HG03175 (cell line): ENCODE results near the gene ADSS2.

Source experiments
- ATAC-seq: cut with Tn5 transposase; IDR thresholded peaks from one replicate; pipeline ENCODE4 v1.9.1; 2021; ENCODE audit warnings: mild to moderate bottlenecking, moderate library complexity; ENCODE audit not compliant: unreplicated experiment

Gene ADSS2

DNA sequence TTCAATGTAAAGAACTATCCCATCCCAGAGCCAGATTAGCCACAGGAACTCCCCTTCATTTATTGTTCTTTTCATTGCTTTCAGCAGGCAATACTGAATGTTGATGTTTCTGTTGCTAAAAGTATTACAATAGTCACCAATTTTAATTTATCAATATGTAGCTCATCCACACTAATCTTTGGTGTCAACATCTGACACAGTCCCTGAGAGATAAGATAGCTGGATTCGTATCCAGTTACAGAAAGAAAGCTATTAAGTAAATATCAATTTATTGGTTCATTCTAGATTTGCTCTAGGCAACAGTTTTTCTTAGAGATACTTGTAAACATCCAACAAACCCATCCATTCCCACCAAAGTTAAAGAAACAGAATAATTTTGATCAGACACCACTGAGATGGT is 4.7 kb downstream of the ADSS2 start:
- no peak for ATAC-seq

DNA sequence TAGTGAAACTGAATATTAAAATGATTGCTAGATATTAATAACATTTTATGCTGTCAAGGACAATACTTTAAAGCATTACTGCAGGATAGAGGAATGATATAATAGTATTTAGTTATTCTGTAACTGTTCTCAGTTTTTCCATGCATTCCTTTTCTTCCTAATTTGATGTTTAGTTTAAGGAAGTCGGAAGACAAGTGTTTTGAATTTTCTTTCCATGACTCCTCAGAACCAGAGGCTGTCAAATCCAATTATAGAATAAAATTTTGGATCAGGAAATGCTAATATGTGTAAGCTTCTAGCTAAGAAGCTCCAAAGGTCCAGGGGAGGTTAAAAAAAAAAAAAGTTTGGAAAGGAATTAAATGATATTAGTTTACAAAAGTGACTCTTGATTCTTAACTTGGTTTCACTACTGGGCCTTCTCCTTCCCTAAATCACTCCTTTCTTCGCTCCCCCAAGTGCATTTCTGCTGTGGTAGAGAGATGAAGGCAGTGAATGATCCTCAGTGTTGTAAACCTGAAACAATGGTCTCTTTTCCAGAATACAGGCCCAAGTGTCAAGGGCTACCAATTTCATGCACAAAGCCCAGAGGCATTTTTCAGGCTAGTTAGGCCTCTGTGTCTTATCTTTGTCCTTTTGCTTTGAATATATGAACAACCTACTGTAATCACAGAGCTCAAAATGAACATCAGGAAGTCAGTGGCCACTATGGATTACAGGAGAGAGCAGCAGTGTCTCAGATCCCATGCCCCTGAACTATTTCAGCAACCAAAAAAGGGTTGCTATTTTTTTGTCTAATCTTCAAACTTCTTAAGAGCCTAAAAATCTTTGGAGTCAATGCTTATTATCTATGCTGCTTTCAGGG is 6.2 kb downstream of the ADSS2 start:
- ATAC-seq = no peak

DNA sequence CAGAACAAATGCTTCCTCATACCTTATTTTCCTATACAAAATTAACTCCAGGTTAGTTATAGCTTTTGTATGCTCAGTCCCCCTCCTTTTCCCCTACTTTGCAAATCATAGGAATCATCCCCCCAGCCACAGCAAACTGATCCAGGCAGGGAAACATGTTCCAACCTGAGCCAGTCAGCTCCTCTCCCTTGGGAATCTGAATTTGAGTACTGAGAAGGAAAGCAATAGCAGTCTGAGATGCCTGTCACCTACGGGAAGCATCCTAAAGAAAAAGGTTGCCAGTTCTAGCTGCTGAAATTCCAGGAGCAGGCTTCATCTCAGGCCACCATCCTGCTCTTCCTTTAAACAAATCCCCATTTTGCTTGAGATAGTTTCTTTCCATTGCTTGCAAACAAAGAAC is 6.9 kb downstream of the ADSS2 start:
- no peak for ATAC-seq

DNA sequence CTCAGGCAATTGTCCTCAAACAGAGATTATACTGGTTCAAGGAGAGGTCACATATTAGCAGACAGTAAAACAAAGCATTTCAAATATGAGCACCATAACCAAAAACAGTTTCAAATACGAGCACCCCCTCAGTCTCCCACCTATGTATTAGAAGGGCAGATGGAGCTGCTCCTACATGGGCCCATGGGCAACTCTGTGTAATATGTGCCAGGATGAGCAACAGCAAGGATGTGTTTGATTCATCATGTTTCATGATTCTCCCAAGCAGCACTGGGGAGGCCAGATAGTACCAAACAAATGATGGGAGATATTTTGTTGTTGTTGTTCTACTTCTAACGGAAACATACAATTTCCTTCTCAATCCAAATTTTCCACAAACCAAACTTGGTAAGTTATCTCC is 8.9 kb downstream of the ADSS2 start:
- no peak for ATAC-seq

DNA sequence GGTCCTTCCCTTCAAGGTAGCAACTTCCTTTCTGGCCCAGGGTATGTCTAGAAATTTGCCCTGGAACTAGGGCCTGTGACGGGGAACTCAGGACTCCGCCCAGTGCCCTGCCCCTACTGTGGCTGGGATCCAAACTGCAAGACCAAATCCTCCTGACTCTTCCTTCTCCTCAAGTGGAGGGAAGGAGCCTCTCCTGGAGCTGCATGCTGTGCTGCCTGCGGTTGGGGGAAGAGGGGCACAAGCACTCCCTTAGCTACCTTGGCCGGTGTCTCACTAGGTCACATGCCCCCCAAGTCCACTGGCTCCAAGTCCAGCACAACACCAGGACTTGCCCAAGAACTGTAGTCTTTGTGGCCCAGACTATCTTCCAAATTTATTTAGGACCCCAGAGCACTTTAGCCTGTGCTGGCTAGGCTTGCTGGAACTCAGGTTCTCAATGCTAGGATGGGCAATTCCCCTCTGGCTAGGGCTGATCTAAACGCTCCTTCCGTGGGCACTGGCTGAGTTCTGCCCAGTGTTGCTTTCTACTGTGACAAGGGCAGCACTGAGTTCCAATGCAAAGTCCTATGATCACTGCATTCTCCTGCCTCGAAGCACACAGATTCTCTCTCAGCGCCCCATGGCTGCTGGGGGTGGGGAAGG is 12.2 kb downstream of the ADSS2 start:
- no peak for ATAC-seq

DNA sequence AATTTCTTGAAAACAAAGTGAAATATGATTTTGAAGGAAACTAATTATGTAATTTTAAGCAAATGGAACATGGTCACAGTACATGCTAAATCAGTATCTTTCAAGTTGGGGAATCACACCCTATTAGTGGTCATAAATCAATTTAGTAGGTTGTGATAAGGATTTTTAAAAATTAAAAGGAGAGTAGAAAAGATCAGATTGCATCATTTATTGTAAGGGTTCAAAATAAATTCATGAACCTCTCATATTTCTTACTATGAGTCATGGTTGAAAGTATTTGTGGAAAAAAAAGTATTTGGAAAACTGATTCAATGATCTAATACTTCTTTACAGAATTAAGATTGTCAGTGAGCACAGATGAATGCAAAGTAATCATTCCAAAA is 14.6 kb downstream of the ADSS2 start:
- no peak for ATAC-seq

DNA sequence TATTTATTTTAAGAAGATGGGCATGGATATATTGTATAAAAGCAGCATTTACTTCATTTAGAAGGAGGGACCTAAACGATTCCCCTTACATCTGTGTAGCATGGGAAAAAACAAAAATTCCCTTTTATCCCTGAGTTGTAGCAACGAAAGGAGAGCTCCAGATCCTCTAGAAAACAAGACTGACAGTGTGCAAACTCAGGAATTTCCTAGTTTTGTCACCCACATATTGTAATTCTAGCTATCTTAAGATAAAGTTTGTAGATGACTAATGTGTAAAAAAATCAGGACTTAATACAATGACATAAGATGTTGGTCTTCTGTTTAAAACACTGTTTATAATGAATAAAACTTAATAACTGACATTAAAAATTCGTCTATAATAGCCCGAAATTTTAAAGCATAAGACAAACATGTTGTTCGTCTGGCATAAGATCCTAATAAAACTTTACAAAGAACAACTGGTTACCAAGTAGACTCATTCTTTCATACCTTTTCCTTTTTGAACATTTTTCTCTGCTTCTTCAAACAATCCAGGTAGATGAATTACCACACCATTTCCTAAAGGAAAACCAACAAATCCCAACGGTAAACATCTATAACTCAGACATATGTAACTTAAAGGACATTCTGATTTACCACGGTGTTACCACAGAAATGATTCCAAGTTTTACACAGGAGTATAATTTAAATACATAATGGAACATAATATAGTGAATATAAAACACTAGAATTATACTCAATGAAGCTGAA is 15.2 kb downstream of the ADSS2 start:
- ATAC-seq = no peak

DNA sequence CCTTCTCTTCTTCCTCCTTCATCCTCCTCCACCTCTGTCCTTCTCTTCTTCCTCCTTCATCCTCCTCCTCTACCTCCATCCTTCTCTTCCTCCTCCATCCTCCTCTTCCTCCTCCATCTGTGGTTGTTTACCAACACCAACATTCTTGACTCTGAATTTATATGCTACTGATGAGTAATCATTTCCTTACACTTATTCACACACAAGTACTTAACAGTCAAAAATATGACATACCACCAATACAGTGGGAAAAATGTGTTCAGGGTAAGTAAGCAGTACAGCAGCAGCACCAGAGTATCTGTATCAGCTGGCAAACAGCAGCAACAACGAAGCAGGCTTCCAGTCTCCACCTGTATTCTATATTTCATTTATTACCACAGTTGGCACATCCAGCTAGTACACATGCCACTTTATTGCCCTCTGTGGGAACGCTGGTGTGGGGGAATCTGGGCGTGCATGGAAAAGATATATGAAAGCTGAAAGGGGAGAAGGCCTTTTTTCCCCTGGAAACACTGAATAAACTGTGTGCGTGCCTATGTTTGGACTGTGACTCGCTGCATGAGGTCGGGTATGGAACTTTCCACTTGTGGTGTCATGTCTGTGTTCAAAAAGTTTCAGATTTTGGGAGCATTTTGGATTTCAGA is 16.0 kb downstream of the ADSS2 start:
- ATAC-seq = no peak

DNA sequence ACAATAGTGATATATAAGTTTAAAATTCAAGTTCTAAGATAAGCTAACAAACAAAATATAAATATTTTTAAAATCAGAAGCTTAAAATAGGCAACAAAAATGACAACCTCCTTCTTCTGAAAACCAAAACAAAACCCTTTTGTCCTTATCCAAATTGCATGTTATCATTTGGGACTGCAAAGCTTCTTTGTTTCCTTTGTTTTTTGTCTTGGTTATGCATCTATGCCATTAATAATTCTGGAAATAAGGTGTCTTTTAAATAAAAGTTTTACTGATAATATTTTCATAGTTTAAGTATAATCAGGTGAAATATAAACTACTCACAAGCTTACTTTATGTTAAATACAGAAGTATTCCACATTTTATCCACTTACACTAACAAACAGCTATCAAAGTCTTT is 20.5 kb downstream of the ADSS2 start:
- no peak for ATAC-seq

DNA sequence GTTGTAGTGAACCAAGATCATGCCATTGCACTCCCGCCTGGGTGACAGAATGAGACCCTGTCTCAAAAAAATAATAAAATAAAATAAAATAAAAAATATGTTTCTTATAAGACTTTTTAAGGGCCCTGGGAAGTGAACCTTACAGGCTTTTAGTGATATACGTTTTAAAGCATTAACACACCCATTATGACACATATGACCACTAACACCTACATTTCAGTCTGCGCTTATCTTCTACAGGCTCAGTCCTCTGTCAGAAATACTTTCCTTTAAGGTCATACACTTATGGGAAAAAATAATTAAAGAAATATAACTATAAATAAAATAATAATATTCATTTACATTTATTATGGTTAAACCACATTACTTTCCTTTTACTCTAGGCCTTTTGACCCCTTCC is 21.9 kb downstream of the ADSS2 start:
- no peak for ATAC-seq

DNA sequence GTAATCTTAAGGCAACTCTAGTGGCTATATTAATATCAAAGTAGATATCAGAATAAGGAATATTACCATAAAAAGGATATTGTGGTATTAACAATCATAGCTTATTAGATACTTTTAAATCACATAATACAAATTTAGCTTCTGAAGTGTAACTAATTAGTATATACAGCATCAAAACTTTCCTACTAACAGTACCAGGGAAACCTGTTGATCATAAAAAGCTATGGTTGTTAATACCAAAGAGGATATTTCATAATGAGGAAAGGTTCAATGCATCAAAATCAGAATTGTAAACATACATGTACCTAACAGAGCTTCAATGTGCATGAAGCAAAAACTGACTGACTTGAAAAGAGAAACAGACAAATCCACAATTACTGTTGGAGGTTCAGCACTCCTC is 24.1 kb downstream of the ADSS2 start:
- ATAC-seq = no peak

DNA sequence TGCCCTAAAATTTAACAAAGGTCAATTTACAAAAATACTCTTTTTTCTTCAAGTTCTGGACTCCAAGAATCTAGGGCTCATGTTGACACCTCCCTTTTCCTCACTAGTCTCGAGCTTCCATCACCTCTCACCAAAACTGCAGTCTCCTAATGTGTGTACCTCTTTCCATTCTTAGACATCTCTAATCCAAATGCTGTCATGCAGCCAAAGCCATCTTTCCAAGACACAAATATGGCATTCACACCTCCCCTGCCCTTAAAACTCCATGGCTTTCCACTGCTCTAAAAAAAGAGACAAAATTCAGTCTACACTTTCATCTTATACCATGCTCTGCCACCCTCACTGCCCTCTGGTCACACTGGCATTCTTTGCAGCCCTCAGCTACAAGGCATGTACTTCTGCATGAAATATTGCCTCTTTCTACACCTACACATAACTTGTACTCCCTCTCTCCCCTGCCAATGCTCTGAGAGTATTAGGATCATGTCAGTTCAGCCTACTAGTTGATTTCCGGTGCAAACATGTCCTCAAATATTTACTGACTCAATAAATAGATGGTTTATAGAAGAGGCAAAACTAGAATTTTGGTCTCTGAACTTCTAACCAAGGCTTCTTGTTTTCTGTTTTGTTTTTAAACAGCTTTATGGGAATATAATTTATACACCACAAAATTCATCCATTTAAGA is 26.9 kb downstream of the ADSS2 start:
- no peak for ATAC-seq

DNA sequence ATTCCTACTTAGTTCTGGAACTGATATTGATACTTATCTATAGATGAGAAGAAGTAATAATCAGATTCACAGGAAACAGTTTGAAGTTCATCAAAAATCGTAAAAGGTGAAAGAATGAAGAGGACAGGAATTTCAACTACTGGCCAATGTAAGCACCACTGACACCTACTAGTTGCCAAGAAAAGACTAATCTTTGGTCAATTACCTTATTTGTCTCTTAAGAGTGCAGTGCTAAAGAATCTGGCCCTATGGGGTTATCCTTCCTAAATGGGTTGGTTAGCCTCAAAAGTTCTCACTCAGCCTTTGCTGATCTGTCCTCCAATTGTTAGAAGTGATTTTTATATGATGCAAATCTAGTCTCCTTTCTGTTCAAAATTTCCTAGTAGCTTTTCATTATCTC is 29.5 kb downstream of the ADSS2 start:
- ATAC-seq = no peak

DNA sequence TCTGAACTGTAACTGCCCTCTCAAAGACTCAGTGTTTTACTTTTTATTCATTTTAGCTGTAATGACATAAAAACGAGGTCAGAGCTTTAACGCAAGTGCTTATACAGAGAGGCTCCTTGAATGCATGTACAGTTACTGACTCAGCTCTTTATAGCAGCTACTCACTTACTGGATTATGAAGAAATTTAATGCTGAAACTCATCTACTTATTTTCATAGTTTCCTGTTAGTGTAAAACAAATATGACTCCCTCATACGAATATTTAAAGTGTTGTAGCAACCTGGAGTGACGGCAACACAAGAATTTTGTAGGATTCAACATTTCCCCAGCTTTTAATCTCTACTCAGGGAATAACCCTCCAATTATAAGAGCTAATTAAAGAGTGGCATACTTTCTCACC is 32.7 kb downstream of the ADSS2 start:
- no peak for ATAC-seq

DNA sequence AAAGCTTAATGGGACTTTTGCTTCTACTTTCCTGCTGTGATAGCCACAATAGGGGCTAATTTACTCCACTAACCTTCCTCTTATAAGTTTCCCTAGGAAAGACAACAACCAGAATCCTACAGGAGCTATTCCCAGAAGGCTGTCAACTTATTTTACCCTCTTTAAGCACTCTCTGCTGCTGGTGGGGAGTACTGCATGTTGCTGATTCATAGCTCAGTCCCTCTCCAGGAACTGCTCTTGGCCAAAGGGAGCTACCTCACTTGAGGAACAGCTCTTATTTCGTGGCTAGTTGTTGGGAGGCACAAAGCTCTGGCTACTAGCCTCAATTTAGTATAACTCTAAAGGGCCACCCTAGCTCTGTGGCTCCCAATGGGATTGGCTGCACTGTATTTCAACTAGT is 37.2 kb downstream of the ADSS2 start:
- no peak for ATAC-seq

DNA sequence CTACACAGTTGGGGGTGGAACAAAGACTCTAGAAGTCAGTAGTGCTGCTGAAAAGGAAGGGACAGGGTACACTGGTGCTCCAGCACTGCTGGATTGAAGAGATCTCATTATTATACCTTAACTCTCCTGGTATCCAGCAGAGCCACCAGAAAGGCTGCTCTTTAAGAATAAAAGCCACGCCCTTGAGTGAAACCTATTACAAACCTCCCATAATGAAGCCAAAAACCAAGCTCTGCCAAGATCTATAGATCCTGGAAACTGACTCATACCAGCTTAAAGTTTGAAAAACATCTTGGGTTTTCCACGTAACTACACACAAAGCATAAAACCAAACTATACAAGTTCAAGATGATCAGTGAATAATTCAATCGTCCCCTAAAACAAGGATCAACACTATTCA is 38.0 kb downstream of the ADSS2 start:
- no peak for ATAC-seq

DNA sequence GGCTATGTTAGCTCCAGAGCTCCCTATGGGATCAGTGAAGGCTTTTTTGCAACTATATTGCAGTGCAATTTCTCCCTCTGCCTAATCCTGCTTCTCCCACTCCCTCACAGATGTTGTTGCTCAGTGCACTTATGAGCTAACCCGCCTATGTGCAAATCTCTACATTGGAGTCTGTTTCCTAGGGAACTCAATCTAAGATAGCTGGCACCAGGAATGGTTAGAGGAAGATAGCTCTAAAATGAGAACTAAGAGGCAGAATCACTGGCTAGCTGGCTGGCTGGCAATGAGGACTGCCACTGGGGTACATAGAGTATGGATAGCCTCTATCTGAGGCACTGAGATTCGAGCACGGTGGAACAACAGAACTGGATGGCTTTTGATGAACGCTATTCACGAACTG is 39.5 kb downstream of the ADSS2 start:
- no peak for ATAC-seq

DNA sequence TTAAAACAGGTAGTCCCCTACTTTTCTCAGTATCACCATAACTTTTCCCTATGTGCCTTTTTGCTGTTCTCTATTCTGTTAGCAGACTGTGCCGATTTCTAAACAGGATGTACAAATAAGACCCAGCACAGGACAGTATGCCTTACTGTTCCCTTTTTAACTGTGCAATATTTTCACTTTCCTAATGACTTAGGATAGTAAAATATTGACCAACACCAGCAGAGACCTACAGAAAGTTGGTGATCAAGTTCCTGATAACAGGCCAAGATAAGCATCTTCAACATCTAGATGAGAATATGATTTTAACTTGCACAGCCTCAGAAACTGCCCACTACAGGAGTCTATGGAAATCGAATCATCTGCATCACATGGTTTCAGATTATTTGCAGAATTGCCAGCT is 42.0 kb downstream of the ADSS2 start:
- peak; percentile 72 for ATAC-seq

DNA sequence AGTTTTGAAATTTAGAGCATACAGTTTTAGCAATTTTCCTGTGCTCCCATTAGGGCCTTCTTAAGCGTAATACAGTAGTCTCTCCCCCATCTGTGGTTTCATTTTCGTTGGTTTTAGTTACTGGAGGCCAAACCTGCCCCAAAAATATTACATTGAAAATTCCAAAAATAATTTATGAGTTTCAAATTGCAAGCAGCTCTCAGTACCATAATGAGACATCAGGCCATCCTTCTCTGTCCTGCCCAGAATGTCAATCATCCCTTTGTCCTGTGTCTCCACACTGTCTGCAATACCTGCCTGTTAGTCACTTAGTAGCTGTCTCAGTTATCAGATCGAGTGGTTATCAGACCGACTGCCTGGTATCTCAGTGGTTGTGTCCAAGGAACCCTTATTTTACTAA is 45.4 kb downstream of the ADSS2 start:
- ATAC-seq = peak; percentile 83

DNA sequence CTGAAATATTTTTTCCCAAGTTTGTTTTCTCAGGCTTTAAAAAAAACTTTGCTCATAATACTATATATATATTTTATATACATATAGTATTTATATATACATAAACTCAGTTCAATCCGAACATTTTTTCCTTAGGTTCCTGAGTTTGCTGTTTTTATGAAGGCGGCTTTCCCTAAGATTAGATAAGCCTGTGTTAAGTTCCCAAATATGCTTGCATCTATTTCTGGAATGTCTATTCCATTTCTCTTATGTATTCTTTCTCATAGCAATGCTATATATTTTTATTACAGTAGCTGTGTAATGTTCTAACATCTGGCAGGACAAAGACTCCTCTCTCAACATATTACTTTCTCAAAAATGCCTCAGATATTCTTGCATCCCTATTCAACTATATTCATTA is 45.9 kb downstream of the ADSS2 start:
- no peak for ATAC-seq

DNA sequence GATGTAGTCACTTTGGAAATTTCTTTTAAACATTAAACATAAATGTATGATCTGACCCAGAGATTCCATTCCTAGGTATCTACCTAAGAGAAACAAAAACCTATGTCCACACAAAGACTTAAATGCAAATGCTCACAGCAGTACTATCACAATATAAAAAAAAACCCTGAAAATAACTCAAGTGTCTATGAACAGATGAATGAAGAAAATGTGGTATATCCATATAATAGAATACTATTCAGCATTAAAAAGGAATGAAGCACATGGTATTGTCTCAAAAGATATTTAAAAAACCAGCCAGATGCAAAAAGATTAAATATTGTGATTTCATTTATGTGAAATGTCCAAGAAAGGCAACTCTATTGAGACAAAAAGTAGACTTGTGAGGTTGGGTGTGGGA is 48.3 kb downstream of the ADSS2 start:
- ATAC-seq = no peak
